ENCODE results near the gene RSPH6A. TPM values are rescaled to one million over a fixed set of nuclear protein-coding genes. Genes with fewer than 3 reads are reported as not detected.

Gene RSPH6A
- polyA plus RNA-seq, 4 donors, result 0.01 to 0.07 TPM; not detected in 2

DNA sequence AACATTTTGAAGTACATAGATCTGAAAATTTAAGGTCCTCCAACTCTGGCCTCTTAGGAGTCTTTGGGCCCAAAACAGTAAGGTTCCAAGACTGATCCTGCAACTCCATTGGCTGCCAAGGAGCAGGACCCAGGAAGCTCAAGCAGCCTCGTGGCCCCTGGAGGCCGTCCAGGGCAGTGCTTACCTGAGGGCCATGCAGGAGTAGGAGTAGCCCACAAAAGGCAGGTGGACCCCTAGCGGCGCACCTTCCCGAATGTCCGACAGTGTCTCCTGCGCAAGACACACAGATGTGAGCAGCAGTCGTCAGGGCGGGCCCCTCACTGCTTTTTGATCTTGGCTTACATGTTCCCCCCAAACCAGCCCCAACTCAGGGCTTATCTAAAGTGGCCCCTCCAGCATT is 40.3 kb downstream of the RSPH6A start:
- FAIRE-seq, result no peak
- H3K9me3 ChIP-seq (ENCODE audit: control insufficient read depth in 2 of 2, insufficient read depth in 1 of 2, low read depth in 1 of 2, low read length in 1 of 2), result no peaks in the 10 kb centered on the region
- peaks cover 0 to 64% (median 0%) of the 10 kb centered on the region in 3 donors for H3K36me3 ChIP-seq (ENCODE audit: control insufficient read depth in 3 of 3, insufficient read depth in 2 of 3, low read depth in 1 of 3, low read length in 3 of 3)
- no peaks in the 10 kb centered on the region for H3K27me3 ChIP-seq (ENCODE audit: control insufficient read depth in 3 of 3, insufficient read depth in 3 of 3, low read length in 3 of 3)
- peak in 1 of 2 donors; percentile 64 for DNase-seq
- H3K27ac ChIP-seq (ENCODE audit: low read depth in 1 of 3, low read length in 2 of 3), result peak overlapping the region in 1 of 3 donors; percentile 21
- no peak overlapping the region for H3K4me3 ChIP-seq (ENCODE audit: low read depth in 1 of 3, low read length in 3 of 3)
- peaks cover 7 to 49% (median 11%) of the 10 kb centered on the region in 3 donors for H3K4me1 ChIP-seq (ENCODE audit: control insufficient read depth in 3 of 3, insufficient read depth in 2 of 3, low read depth in 1 of 3, low read length in 2 of 3)
- 77 to 83% (median 80%) methylated on average over 9 of the region's 9 CpGs for WGBS, 3 donors

DNA sequence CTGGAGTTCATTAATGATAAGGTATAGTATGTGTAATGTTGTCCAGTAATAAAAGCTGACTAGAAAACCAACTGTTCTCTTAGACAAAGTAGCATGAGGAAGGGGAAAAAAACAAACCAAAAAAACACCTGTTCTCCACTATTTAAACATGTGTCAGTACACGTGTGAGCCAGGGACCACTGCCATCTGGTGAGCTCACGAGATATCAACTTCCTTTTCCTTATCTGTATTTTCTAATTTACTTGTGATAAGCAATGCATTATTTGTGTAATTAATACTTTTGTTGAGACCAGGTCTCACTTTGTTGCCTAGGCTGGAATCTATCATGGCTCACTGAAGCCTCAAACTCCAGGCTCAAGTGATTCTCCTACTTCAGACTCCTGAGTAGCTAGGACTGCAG is 41.7 kb downstream of the RSPH6A start:
- DNase-seq (peak; percentile 27 to 48), FAIRE-seq (no peak)
- Histone ChIP-seq H3K27ac (ENCODE audit: low read depth in 1 of 3, low read length in 2 of 3) (peak overlapping the region in 2 of 3 donors; percentile 15 to 63), H3K27me3 (ENCODE audit: control insufficient read depth in 3 of 3, insufficient read depth in 3 of 3, low read length in 3 of 3) (no peaks in the 10 kb centered on the region), H3K4me1 (ENCODE audit: control insufficient read depth in 3 of 3, insufficient read depth in 2 of 3, low read depth in 1 of 3, low read length in 2 of 3) (peaks cover 3 to 40% (median 11%) of the 10 kb centered on the region in 3 donors), H3K4me3 (ENCODE audit: low read depth in 1 of 3, low read length in 3 of 3) (no peak overlapping the region), H3K9me3 (ENCODE audit: control insufficient read depth in 2 of 2, insufficient read depth in 1 of 2, low read depth in 1 of 2, low read length in 1 of 2) (no peaks in the 10 kb centered on the region), H3K36me3 (ENCODE audit: control insufficient read depth in 3 of 3, insufficient read depth in 2 of 3, low read depth in 1 of 3, low read length in 3 of 3) (peaks cover 0 to 56% (median 0%) of the 10 kb centered on the region in 3 donors)
- 4 to 24% (median 12%) methylated on average over 2 of the region's 2 CpGs for WGBS, 3 donors

DNA sequence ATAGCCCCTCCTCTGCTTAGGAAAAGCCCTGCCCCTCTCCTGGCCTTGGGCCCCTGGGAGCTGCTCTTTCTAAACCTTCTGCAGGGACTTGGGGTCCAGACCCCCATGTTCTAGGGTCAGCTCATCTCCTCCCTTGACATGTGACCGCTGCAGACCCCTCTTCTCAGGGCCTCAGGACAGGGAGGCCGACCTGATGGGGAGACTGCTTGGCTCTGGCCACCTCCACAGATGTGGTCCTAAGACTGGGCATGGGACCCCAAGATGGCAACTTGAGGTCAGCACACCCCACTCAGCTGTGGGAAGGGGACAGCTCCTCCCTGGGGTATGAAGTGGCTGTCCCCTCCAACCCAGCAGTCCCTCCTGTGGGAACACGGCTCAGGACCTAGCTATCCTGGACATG is 42.2 kb downstream of the RSPH6A start:
- WGBS, 3 donors, result 63 to 89% (median 65%) methylated on average over 3 of the region's 3 CpGs
- DNase-seq (no peak), FAIRE-seq (no peak)
- H3K4me3 ChIP-seq (ENCODE audit: low read depth in 1 of 3, low read length in 3 of 3), result no peak overlapping the region
- peak overlapping the region; percentile 15 to 69 (median 63) for H3K27ac ChIP-seq (ENCODE audit: low read depth in 1 of 3, low read length in 2 of 3)
- H3K36me3 ChIP-seq (ENCODE audit: control insufficient read depth in 3 of 3, insufficient read depth in 2 of 3, low read depth in 1 of 3, low read length in 3 of 3), result peaks cover 0 to 51% (median 0%) of the 10 kb centered on the region in 3 donors
- no peaks in the 10 kb centered on the region for H3K27me3 ChIP-seq (ENCODE audit: control insufficient read depth in 3 of 3, insufficient read depth in 3 of 3, low read length in 3 of 3)
- peaks cover 3 to 37% (median 11%) of the 10 kb centered on the region in 3 donors for H3K4me1 ChIP-seq (ENCODE audit: control insufficient read depth in 3 of 3, insufficient read depth in 2 of 3, low read depth in 1 of 3, low read length in 2 of 3)
- H3K9me3 ChIP-seq (ENCODE audit: control insufficient read depth in 2 of 2, insufficient read depth in 1 of 2, low read depth in 1 of 2, low read length in 1 of 2), result no peaks in the 10 kb centered on the region

DNA sequence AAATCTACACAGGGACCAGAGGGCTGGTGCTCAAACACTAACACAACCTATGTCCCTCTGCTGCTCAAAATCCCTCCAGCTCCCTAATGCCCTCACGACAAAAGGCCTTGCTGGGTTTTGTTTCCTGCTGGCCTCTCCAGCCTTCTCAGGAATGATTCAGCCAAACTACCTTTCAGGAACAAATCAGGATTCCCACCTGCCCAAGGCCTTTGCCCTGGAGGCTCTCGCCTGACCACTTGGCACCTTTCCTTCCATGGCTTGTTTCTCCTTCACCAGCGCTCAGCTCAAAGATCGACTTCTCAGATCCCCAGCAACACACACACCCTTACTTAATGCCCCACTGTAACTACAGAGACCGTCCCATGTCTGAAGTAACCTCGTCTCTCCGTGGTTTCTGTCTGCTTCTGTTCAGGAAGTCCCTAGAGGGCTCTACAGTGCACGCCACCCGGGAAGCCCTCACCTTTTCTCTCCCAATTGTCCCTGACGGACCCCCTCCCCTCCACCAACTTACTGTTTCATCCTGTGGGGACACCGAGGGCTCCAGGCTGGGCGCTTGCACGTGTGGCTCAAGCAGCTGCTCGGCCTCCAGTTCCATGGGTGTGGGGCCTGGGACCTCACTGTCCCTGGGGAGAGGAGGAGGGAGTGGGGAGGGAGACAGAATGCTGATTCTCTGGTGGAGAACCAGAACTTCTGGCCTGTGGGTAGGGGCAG is 42.8 kb downstream of the RSPH6A start:
- Histone ChIP-seq H3K4me1 (ENCODE audit: control insufficient read depth in 3 of 3, insufficient read depth in 2 of 3, low read depth in 1 of 3, low read length in 2 of 3) (peaks cover 3 to 41% (median 11%) of the 10 kb centered on the region in 3 donors), H3K36me3 (ENCODE audit: control insufficient read depth in 3 of 3, insufficient read depth in 2 of 3, low read depth in 1 of 3, low read length in 3 of 3) (peaks cover 0 to 45% (median 0%) of the 10 kb centered on the region in 3 donors), H3K27me3 (ENCODE audit: control insufficient read depth in 3 of 3, insufficient read depth in 3 of 3, low read length in 3 of 3) (peaks cover 0 to 2% (median 0%) of the 10 kb centered on the region in 3 donors), H3K4me3 (ENCODE audit: low read depth in 1 of 3, low read length in 3 of 3) (peak overlapping the region in 1 of 3 donors; percentile 45), H3K27ac (ENCODE audit: low read depth in 1 of 3, low read length in 2 of 3) (peak overlapping the region; percentile 15 to 69 (median 63)), H3K9me3 (ENCODE audit: control insufficient read depth in 2 of 2, insufficient read depth in 1 of 2, low read depth in 1 of 2, low read length in 1 of 2) (no peaks in the 10 kb centered on the region)
- DNase-seq, result peak; percentile 26 to 86
- 19 to 57% (median 31%) methylated on average over 14 of the region's 14 CpGs for WGBS, 3 donors
- no peak for FAIRE-seq

DNA sequence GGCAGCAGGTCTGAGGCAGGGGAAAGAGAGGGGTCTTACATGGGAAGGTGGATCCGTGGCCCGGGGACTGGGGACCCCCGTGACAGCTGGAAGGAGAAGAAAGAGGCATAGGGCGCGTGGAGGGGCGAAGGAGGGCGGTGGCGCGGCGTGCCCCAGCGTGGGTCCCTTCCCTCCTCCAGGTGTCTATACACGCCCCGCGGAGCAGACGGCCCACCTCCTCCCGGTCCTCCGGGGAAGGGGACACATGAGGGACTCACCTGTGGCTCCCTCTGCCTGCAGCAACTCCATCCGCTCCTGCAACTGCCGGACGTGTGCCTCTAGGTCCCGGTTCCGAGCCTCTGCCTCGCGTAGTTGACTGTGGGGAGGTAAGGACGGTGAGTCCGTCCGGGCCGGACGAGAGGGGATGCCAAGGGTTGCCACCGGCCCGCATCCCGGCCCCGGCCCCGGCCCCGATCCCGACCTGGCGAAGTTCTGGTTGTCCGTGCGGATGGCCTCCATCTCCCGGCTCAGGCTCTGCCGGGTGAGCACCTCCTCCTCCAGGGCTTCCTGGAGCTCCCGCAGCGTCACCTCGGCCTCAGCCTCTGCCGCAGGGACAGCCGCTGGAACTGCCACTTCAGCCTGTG is 43.7 kb downstream of the RSPH6A start:
- Histone ChIP-seq H3K27ac (ENCODE audit: low read depth in 1 of 3, low read length in 2 of 3) (peak overlapping the region; percentile 69 to 95 (median 71)), H3K27me3 (ENCODE audit: control insufficient read depth in 3 of 3, insufficient read depth in 3 of 3, low read length in 3 of 3) (peaks cover 0 to 6% (median 0%) of the 10 kb centered on the region in 3 donors), H3K36me3 (ENCODE audit: control insufficient read depth in 3 of 3, insufficient read depth in 2 of 3, low read depth in 1 of 3, low read length in 3 of 3) (peaks cover 0 to 36% (median 0%) of the 10 kb centered on the region in 3 donors), H3K9me3 (ENCODE audit: control insufficient read depth in 2 of 2, insufficient read depth in 1 of 2, low read depth in 1 of 2, low read length in 1 of 2) (no peaks in the 10 kb centered on the region), H3K4me1 (ENCODE audit: control insufficient read depth in 3 of 3, insufficient read depth in 2 of 3, low read depth in 1 of 3, low read length in 2 of 3) (peaks cover 3 to 50% (median 11%) of the 10 kb centered on the region in 3 donors), H3K4me3 (ENCODE audit: low read depth in 1 of 3, low read length in 3 of 3) (peak overlapping the region in 2 of 3 donors; percentile 32 to 45)
- DNase-seq (no peak), FAIRE-seq (no peak)
- WGBS, 3 donors, result 71 to 84% (median 72%) methylated on average over 30 to 46 of the region's 46 CpGs

DNA sequence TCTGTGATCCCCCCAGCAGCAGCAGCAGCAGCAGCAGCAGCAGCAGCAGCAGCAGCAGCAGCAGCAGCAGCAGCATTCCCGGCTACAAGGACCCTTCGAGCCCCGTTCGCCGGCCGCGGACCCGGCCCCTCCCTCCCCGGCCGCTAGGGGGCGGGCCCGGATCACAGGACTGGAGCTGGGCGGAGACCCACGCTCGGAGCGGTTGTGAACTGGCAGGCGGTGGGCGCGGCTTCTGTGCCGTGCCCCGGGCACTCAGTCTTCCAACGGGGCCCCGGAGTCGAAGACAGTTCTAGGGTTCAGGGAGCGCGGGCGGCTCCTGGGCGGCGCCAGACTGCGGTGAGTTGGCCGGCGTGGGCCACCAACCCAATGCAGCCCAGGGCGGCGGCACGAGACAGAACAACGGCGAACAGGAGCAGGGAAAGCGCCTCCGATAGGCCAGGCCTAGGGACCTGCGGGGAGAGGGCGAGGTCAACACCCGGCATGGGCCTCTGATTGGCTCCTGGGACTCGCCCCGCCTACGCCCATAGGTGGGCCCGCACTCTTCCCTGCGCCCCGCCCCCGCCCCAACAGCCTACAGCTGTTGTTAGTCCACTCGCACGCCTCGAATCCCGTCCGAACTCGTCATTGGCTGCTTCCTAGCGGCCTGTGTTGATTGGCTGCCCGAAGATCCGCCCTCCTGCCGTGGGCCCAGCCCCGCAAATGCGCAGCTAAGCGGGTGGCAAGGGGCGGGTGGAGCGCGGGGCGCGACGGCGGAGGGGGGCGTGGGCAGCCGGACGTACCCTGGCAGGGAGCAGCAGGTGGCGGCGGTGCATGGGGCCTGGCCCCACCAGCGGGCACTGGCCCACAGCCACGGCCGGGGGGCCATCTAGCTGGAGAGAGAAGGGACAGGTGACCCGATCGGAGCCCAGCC is 44.7 kb downstream of the RSPH6A start:
- H3K9me3 ChIP-seq (ENCODE audit: control insufficient read depth in 2 of 2, insufficient read depth in 1 of 2, low read depth in 1 of 2, low read length in 1 of 2), result no peaks in the 10 kb centered on the region
- H3K4me3 ChIP-seq (ENCODE audit: low read depth in 1 of 3, low read length in 3 of 3), result peak overlapping the region; percentile 26 to 66 (median 45)
- 2 to 4% (median 2%) methylated on average over 58 to 79 of the region's 79 CpGs for WGBS, 3 donors
- H3K36me3 ChIP-seq (ENCODE audit: control insufficient read depth in 3 of 3, insufficient read depth in 2 of 3, low read depth in 1 of 3, low read length in 3 of 3), result peaks cover 0 to 44% (median 0%) of the 10 kb centered on the region in 3 donors
- peak overlapping the region; percentile 91 to 96 (median 95) for H3K27ac ChIP-seq (ENCODE audit: low read depth in 1 of 3, low read length in 2 of 3)
- DNase-seq (peak; percentile 98), FAIRE-seq (no peak)
- peaks cover 0 to 6% (median 0%) of the 10 kb centered on the region in 3 donors for H3K27me3 ChIP-seq (ENCODE audit: control insufficient read depth in 3 of 3, insufficient read depth in 3 of 3, low read length in 3 of 3)
- peaks cover 3 to 55% (median 11%) of the 10 kb centered on the region in 3 donors for H3K4me1 ChIP-seq (ENCODE audit: control insufficient read depth in 3 of 3, insufficient read depth in 2 of 3, low read depth in 1 of 3, low read length in 2 of 3)

DNA sequence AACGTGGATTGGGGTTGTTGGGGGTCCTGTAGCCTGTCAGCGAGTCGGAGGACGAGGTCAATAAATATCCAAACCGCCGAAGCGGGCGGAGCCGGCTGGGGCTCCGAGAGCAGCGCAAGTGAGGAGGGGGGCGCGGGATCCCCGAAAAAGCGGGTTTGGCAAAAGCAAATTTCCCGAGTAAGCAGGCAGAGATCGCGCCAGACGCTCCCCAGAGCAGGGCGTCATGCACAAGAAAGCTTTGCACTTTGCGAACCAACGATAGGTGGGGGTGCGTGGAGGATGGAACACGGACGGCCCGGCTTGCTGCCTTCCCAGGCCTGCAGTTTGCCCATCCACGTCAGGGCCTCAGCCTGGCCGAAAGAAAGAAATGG is 45.3 kb downstream of the RSPH6A start:
- DNase-seq (peak; percentile 51 to 81), FAIRE-seq (no peak)
- peak overlapping the region; percentile 64 to 96 (median 95) for H3K27ac ChIP-seq (ENCODE audit: low read depth in 1 of 3, low read length in 2 of 3)
- H3K36me3 ChIP-seq (ENCODE audit: control insufficient read depth in 3 of 3, insufficient read depth in 2 of 3, low read depth in 1 of 3, low read length in 3 of 3), result peaks cover 0 to 43% (median 0%) of the 10 kb centered on the region in 3 donors
- 0% methylated on average over 27 to 28 of the region's 28 CpGs for WGBS, 3 donors
- H3K4me3 ChIP-seq (ENCODE audit: low read depth in 1 of 3, low read length in 3 of 3), result peak overlapping the region; percentile 26 to 66 (median 37)
- H3K27me3 ChIP-seq (ENCODE audit: control insufficient read depth in 3 of 3, insufficient read depth in 3 of 3, low read length in 3 of 3), result peaks cover 0 to 6% (median 0%) of the 10 kb centered on the region in 3 donors
- H3K4me1 ChIP-seq (ENCODE audit: control insufficient read depth in 3 of 3, insufficient read depth in 2 of 3, low read depth in 1 of 3, low read length in 2 of 3), result peaks cover 3 to 54% (median 11%) of the 10 kb centered on the region in 3 donors
- no peaks in the 10 kb centered on the region for H3K9me3 ChIP-seq (ENCODE audit: control insufficient read depth in 2 of 2, insufficient read depth in 1 of 2, low read depth in 1 of 2, low read length in 1 of 2)
